ENCODE measurements around the gene CEACAM5.
"Not testable (repeated sequence)": the region's sequence is repeated elsewhere in the genome, so short reads cannot be mapped to it uniquely, and the experiment has no call there.

CEACAM5 gene

DNA sequence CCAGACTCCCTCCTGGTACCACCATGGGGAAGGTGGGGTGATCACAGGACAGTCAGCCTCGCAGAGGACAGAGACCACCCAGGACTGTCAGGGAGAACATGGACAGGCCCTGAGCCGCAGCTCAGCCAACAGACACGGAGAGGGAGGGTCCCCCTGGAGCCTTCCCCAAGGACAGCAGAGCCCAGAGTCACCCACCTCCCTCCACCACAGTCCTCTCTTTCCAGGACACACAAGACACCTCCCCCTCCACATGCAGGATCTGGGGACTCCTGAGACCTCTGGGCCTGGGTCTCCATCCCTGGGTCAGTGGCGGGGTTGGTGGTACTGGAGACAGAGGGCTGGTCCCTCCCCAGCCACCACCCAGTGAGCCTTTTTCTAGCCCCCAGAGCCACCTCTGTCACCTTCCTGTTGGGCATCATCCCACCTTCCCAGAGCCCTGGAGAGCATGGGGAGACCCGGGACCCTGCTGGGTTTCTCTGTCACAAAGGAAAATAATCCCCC is 505 bp upstream of the CEACAM5 start:
- TF ChIP-seq, protein P1, sequence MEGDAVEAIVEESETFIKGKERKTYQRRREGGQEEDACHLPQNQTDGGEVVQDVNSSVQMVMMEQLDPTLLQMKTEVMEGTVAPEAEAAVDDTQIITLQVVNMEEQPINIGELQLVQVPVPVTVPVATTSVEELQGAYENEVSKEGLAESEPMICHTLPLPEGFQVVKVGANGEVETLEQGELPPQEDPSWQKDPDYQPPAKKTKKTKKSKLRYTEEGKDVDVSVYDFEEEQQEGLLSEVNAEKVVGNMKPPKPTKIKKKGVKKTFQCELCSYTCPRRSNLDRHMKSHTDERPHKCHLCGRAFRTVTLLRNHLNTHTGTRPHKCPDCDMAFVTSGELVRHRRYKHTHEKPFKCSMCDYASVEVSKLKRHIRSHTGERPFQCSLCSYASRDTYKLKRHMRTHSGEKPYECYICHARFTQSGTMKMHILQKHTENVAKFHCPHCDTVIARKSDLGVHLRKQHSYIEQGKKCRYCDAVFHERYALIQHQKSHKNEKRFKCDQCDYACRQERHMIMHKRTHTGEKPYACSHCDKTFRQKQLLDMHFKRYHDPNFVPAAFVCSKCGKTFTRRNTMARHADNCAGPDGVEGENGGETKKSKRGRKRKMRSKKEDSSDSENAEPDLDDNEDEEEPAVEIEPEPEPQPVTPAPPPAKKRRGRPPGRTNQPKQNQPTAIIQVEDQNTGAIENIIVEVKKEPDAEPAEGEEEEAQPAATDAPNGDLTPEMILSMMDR (IDR thresholded peaks at IDR 0.05; ENCODE audit: insufficient read depth, low read length, missing control alignments), result no peak
- H3K4me3 ChIP-seq (ENCODE audit: low read depth, low read length), result no peak overlapping the region
- POLR2A ChIA-PET, result no interaction called here
- no peak for DNase-seq (ENCODE audit: low read depth, low spot score)
- CTCF ChIA-PET, result no interaction called here

DNA sequence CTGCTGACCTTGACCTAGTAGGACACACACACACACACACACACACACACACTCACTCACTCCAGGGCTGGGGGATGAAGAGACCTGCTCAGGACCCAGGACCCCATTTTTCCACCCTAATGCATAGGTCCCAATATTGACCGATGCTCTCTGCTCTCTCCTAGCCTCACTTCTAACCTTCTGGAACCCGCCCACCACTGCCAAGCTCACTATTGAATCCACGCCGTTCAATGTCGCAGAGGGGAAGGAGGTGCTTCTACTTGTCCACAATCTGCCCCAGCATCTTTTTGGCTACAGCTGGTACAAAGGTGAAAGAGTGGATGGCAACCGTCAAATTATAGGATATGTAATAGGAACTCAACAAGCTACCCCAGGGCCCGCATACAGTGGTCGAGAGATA is 1.1 kb downstream of the CEACAM5 start:
- CTCF ChIA-PET, result interaction anchor here (1.6 kb wide), 1 partner anchor 44 kb away, joined by 3 read pairs; no protein-coding TSS in a partner anchor
- DNase-seq (ENCODE audit: low read depth, low spot score); POLR2A ChIA-PET; H3K4me3 ChIP-seq (ENCODE audit: low read depth, low read length): not testable (repeated sequence)

DNA sequence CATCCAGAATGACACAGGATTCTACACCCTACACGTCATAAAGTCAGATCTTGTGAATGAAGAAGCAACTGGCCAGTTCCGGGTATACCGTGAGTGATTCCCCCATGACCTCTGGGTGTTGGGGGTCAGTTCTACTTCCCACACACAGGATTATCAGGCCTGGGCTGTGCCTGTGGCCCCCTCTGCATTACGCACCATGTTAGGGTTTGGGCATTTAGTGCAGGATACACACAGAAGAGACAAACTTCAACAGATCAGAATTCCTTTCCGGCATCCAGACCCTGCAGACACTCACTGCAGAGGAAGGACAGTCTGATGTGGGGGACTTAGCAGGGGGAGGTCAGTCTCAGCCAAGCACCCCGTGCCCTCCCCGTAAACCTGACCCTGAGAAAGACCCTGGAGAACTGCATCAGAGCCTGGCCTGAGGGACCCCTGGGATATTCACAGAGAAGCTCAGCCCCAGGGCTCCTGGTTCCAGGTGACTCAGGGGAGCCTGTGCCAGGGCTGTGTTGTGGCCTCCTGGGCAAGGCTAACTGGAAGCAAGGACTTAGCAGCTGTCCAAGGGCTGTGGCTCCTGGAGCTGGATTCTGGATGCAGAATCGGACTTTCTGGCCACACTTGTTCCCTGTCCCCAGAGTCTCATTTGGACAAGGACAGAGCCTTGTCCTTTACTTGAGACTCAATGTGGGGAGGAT is 1.7 kb downstream of the CEACAM5 start:
- no peak for DNase-seq (ENCODE audit: low read depth, low spot score)
- POLR2A ChIA-PET, result no interaction called here
- TF ChIP-seq, protein P1 (IDR thresholded peaks at IDR 0.05; ENCODE audit: insufficient read depth, low read length, missing control alignments), result no peak
- CTCF ChIA-PET, result interaction anchor here (0.9 to 1.6 kb wide), 2 partner anchors 43 to 75 kb away, joined by 3 read pairs; no protein-coding TSS in a partner anchor
- no peak overlapping the region for H3K4me3 ChIP-seq (ENCODE audit: low read depth, low read length)

DNA sequence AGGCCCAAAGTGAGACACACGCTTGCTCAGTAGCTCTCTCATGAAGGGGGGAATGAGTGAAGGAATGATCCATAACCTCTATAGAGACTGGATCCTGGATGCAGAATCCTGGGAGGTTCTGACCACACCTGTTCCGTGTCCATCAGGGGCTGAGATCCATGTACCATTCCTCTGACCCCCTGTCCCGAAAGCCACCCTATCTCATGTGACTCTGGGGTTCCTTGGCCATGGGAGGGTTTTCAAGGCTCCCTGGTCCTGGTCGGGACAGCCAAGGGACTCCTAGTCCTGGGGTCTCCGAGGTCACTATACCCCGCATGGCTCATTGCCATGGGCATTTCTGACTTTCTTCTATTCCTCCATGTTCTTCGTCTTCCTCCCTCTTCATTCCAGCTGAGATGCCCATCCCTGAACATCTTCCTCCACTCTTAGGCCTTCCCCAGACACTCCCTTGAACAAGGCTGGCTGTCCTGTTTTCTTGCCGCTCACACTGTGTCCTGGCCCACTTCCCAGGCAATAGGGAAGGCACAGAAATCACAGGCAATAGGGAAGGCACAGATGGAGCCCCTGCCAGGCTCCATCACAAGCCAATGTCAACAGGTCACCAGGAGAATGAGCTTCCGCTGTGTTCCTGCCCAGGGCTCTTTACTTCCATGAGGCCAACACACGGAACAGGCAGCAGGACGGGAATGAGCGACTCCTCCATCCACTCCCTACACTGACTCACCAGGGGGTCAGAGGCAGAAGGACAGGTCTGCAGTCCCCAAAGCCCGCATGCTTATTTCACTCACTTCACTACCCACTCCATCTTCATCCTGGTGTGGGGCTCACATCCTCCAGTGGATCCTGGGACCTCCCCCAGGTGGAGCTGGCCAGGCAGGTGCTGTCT is 3.2 kb downstream of the CEACAM5 start:
- DNase-seq (ENCODE audit: low read depth, low spot score), result no peak
- ChIA-PET CTCF (interaction anchor here (1.5 kb wide), 1 partner anchor 69 kb away, joined by 4 read pairs; no protein-coding TSS in a partner anchor), POLR2A (no interaction called here)
- H3K4me3 ChIP-seq (ENCODE audit: low read depth, low read length), result no peak overlapping the region
- TF ChIP-seq, protein P1 (IDR thresholded peaks at IDR 0.05; ENCODE audit: insufficient read depth, low read length, missing control alignments), result no peak

DNA sequence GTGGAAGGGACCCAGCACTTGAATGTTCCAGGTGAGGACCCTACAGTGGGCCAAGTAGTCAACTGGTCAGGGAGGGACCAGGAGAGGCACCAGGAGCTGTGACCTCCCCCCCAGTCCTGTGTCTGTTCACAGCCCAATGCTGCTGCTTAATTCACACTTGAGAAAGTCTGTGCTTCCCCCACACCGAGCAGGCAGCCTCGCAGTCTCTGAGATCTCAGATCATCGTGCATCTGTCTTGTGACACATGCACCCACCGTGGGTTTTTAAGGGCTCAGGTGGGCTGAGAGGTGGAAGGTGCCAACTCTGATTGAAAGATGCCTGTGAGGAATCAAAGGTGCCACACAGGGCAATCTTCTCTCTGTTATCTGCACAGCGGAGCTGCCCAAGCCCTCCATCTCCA is 6.2 kb downstream of the CEACAM5 start:
- ChIA-PET CTCF (no interaction called here), POLR2A (no interaction called here)

DNA sequence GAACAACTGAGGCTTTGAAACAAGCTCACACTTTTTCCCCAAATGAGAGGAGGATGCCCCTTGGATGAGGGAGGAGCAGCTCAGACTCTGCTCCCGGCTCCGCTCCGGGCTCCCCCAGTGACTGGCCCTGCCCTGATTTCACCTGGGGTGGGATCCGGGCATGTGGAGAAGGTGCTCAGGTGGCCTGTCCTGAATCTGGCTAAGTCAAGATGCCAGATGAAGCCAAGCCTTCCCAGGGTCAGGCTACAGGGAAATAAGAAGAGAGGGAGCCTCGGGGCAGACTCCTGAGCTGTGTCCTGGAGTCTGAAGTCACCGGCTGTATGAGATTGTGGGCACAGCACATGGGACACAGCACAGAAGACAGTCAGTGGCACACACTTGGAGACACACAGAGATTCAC is 10.3 kb downstream of the CEACAM5 start:
- no peak for DNase-seq (ENCODE audit: low read depth, low spot score)
- ChIA-PET CTCF (no interaction called here), POLR2A (no interaction called here)
- no peak overlapping the region for H3K4me3 ChIP-seq (ENCODE audit: low read depth, low read length)
- TF ChIP-seq, protein P1 (IDR thresholded peaks at IDR 0.05; ENCODE audit: insufficient read depth, low read length, missing control alignments), result no peak

More for the DNA sequence above, 6.2 kb downstream of the CEACAM5 start:
- no peak overlapping the region for H3K4me3 ChIP-seq (ENCODE audit: low read depth, low read length)
- no peak for DNase-seq (ENCODE audit: low read depth, low spot score)
- TF ChIP-seq, protein P1 (IDR thresholded peaks at IDR 0.05; ENCODE audit: insufficient read depth, low read length, missing control alignments), result no peak
